ENCODE results near the gene GYS1. TPM values are rescaled to one million over a fixed set of nuclear protein-coding genes. Genes with fewer than 3 reads are reported as not detected.

GYS1 gene
- total and polyA plus RNA-seq, 2 of the 8 experiments (the other 6 are each of a cell fraction or from before 2014, with no cell fraction given) = 30.0 to 38.7 TPM

GRCh38 chr19:48947258-48947542 lies 45.9 kb downstream of the GYS1 start (continued):
- TF ChIP-seq CEBPB (IDR thresholded peaks at IDR 0.05; ENCODE audit: low read depth, low read length) (no peak), POLR2AphosphoS5 (IDR thresholded peaks at IDR 0.05; ENCODE audit: low read depth, low read length) (no peak), YY1 (IDR thresholded peaks at IDR 0.05; ENCODE audit: low read depth, low read length) (no peak), NRF1 (IDR thresholded peaks at IDR 0.05; ENCODE audit: low read depth, low read length) (no peak), SP2 (IDR thresholded peaks at IDR 0.05; ENCODE audit: low read length) (no peak), TCF12 (IDR thresholded peaks at IDR 0.05; ENCODE audit: low read depth, low read length) (no peak)

All from H1 (cell line).